Upper lobe of right lung (tissue), 1 donor: ENCODE measurements around the gene FBLN5. TPM values are rescaled to one million over a fixed set of nuclear protein-coding genes. Genes with fewer than 3 reads are reported as not detected.

Source experiments
- ATAC-seq: fragments of 200-7000 bp; cut with Tn5 transposase; one replicate; pipeline ENCODE4 v1.9.1; 2020; ENCODE audit warnings: mild to moderate bottlenecking, moderate library complexity
- DNase-seq: peaks from one replicate; pipeline ENCODE4 v3.0.0-alpha.2; 2020
- H3K27ac ChIP-seq: fragments of 200-600 bp; one replicate; pipeline ENCODE4 v1.8.0; 2022
- H3K27me3 ChIP-seq: fragments of 200-600 bp; one replicate; pipeline ENCODE4 v1.8.0; 2022; ENCODE audit warnings: mild to moderate bottlenecking
- H3K36me3 ChIP-seq: fragments of 200-600 bp; one replicate; pipeline ENCODE4 v1.8.0; 2022
- H3K4me1 ChIP-seq: fragments of 200-600 bp; one replicate; pipeline ENCODE4 v1.8.0; 2022
- H3K4me3 ChIP-seq: fragments of 200-600 bp; one replicate; pipeline ENCODE4 v1.8.0; 2022; ENCODE audit warnings: mild to moderate bottlenecking
- H3K9me3 ChIP-seq: fragments of 200-600 bp; one replicate; pipeline ENCODE4 v1.8.0; 2022
- intact Hi-C: fragments of 100-400 bp; cut with DNase I; formaldehyde crosslinking; loops from one replicate; pipeline ENCODE4 v1.11.0; 2022
- total RNA-seq: library from RNA; stranded (reverse); fragmentation: NEBNext Ultra II Directional; extraction: Animal tissue kit (Norgen Biotek cat#: 25700); gene quantifications from one replicate; pipeline ENCODE4 v1.2.1, GENCODE V29; 2021
- TF ChIP-seq, protein P1 (sequence below): fragments of 200-600 bp; IDR thresholded peaks from one replicate; pipeline ENCODE4 v1.8.0; 2022; ENCODE audit warnings: antibody characterized with exemption
- donor health status: DM: no; HTN: yes; CAD: no; lungs with severe emphysema.

Gene FBLN5
- total RNA-seq, 1 donor from 2014 or later = 245 TPM

- Histone ChIP-seq H3K4me3 (no peak overlapping the region), H3K27me3 (no peaks in the 10 kb centered on the region), H3K9me3 (no peaks in the 10 kb centered on the region), H3K4me1 (peaks cover 15% of the 10 kb centered on the region), H3K36me3 (no peaks in the 10 kb centered on the region), H3K27ac (peak overlapping the region; percentile 68)
- ATAC-seq (no peak), DNase-seq (no peak)
- TF ChIP-seq, protein P1, sequence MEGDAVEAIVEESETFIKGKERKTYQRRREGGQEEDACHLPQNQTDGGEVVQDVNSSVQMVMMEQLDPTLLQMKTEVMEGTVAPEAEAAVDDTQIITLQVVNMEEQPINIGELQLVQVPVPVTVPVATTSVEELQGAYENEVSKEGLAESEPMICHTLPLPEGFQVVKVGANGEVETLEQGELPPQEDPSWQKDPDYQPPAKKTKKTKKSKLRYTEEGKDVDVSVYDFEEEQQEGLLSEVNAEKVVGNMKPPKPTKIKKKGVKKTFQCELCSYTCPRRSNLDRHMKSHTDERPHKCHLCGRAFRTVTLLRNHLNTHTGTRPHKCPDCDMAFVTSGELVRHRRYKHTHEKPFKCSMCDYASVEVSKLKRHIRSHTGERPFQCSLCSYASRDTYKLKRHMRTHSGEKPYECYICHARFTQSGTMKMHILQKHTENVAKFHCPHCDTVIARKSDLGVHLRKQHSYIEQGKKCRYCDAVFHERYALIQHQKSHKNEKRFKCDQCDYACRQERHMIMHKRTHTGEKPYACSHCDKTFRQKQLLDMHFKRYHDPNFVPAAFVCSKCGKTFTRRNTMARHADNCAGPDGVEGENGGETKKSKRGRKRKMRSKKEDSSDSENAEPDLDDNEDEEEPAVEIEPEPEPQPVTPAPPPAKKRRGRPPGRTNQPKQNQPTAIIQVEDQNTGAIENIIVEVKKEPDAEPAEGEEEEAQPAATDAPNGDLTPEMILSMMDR = no peak
- intact Hi-C loops = no loop called here
Measured at GRCh38 chr14:91925727-91926121, 21.8 kb downstream of the FBLN5 start.

GRCh38 chr14:91925001-91925726 lies 22.3 kb downstream of the FBLN5 start:
- H3K27ac ChIP-seq = peak overlapping the region; percentile 68
- H3K27me3 ChIP-seq = no peaks in the 10 kb centered on the region
- intact Hi-C loops = no loop called here
- DNase-seq = no peak
- TF ChIP-seq, protein P1 = no peak
- no peaks in the 10 kb centered on the region for H3K36me3 ChIP-seq
- no peaks in the 10 kb centered on the region for H3K9me3 ChIP-seq
- H3K4me3 ChIP-seq = no peak overlapping the region
- H3K4me1 ChIP-seq = peaks cover 15% of the 10 kb centered on the region
- ATAC-seq = no peak

DNA sequence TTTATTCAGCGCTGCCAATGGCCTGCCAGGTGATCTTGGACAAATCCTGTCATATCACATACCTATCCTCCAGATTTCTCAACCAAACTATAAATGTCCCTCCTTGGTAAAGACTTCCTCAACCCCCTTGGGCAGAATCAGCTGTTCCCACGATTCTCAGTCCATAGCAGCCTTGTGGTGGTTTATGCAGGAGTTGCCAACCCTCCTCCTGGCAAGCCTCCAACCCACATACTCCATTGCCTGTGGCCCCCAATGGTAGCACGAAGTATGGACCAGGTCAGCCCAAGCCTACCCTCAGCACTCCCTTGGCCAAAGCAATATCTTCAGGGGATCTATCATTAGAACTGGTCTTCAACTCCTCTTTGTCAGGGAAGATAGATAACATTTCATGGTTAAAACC lies 27.0 kb downstream of the FBLN5 start:
- DNase-seq = no peak
- Histone ChIP-seq H3K36me3 (no peaks in the 10 kb centered on the region), H3K9me3 (no peaks in the 10 kb centered on the region), H3K4me3 (no peak overlapping the region), H3K4me1 (peaks cover 13% of the 10 kb centered on the region), H3K27ac (no peak overlapping the region), H3K27me3 (no peaks in the 10 kb centered on the region)
- no peak for ATAC-seq
- TF ChIP-seq, protein P1 = no peak
- intact Hi-C loops = no loop called here

- TF ChIP-seq, protein P1 = no peak
- H3K27me3 ChIP-seq = no peaks in the 10 kb centered on the region
- H3K36me3 ChIP-seq = no peaks in the 10 kb centered on the region
- no peaks in the 10 kb centered on the region for H3K9me3 ChIP-seq
- intact Hi-C loops = no loop called here
- ATAC-seq = peak; percentile 56
- H3K4me1 ChIP-seq = peaks cover 10% of the 10 kb centered on the region
- no peak overlapping the region for H3K4me3 ChIP-seq
- H3K27ac ChIP-seq = peak overlapping the region; percentile 73
- DNase-seq = no peak
Measured at GRCh38 chr14:91919814-91920213, 27.7 kb downstream of the FBLN5 start.

GRCh38 chr14:91918186-91918883 lies 29.2 kb downstream of the FBLN5 start:
- DNase-seq (no peak), ATAC-seq (peak; percentile 66)
- Histone ChIP-seq H3K9me3 (no peaks in the 10 kb centered on the region), H3K4me3 (no peak overlapping the region), H3K36me3 (no peaks in the 10 kb centered on the region), H3K27ac (peak overlapping the region; percentile 73), H3K4me1 (peaks cover 10% of the 10 kb centered on the region), H3K27me3 (no peaks in the 10 kb centered on the region)
- intact Hi-C loops = no loop called here
- TF ChIP-seq, protein P1 = no peak
